CD4-positive, alpha-beta T cell (primary cell): ENCODE measurements around the gene PARP12. TPM values are rescaled to one million over a fixed set of nuclear protein-coding genes. Genes with fewer than 3 reads are reported as not detected.

Source experiments
- ATAC-seq: fragments of 200-7000 bp; cut with Tn5 transposase; one replicate; pipeline ENCODE4 v1.10.0; 2022; ENCODE audit warnings: mild to moderate bottlenecking; ENCODE audit not compliant: poor library complexity
- CTCF ChIA-PET: fragments of 350-600 bp; sonication (Branson Sonifier 250); formaldehyde crosslinking; loops from one replicate; lab custom pipeline; 2021; ENCODE audit warnings: antibody characterized with exemption, inconsistent platforms; lab: Charles Lee
- POLR2A ChIA-PET: fragments of 350-600 bp; sonication (Branson Sonifier 250); formaldehyde crosslinking; loops from one replicate; lab custom pipeline; 2021; ENCODE audit warnings: antibody characterized with exemption, inconsistent platforms; lab: Charles Lee
- DNase-seq, 14 experiments: peaks; one replicate each; pipeline ENCODE4 v3.0.0-alpha.2; 2013 to 2020; ENCODE audit warnings: mixed read lengths in 2 of 14
- H3K27ac ChIP-seq, 2 donors: one replicate each; pipeline versions ENCODE4 v1.5.1 to v1.7.0; 2013; ENCODE audit warnings: low read length in 2 of 2, low read depth in 1 of 2, mild to moderate bottlenecking in 1 of 2
- H3K27me3 ChIP-seq, 2 experiments: 1 replicate in 1 of 2; 2 replicates in 1 of 2; pipeline versions ENCODE4 v1.6.1 to v1.7.0; 2013; ENCODE audit warnings: low read length in 2 of 2, control low read depth in 1 of 2, mild to moderate bottlenecking in 1 of 2, moderate library complexity in 1 of 2; ENCODE audit not compliant: insufficient read depth in 2 of 2, control insufficient read depth in 1 of 2
- H3K36me3 ChIP-seq: one replicate; pipeline ENCODE4 v1.6.1; 2013; ENCODE audit warnings: low read length, control low read depth; ENCODE audit not compliant: insufficient read depth
- H3K4me1 ChIP-seq: one replicate; pipeline ENCODE4 v1.6.1; 2013; ENCODE audit warnings: low read length, control low read depth; ENCODE audit not compliant: insufficient read depth
- H3K4me3 ChIP-seq: one replicate; pipeline ENCODE4 v1.5.1; 2013; ENCODE audit warnings: mild to moderate bottlenecking, low read length, moderate library complexity
- H3K9me3 ChIP-seq, 2 experiments: 1 replicate in 1 of 2; 2 replicates in 1 of 2; pipeline versions ENCODE4 v1.6.1 to v1.7.0; 2013; ENCODE audit warnings: low read length in 2 of 2, mild to moderate bottlenecking in 2 of 2, control low read depth in 1 of 2, moderate library complexity in 1 of 2; ENCODE audit not compliant: control insufficient read depth in 1 of 2, insufficient read depth in 1 of 2
- H3K27ac Mint-ChIP-seq: one replicate; pipeline ENCODE4 v1.8.0; 2020; ENCODE audit warnings: mixed read lengths
- H3K27me3 Mint-ChIP-seq: one replicate; pipeline ENCODE4 v1.8.0; 2021; ENCODE audit warnings: mixed read lengths
- H3K36me3 Mint-ChIP-seq: one replicate; pipeline ENCODE4 v1.8.0; 2021; ENCODE audit warnings: low read depth, mixed read lengths
- H3K4me1 Mint-ChIP-seq: one replicate; pipeline ENCODE4 v1.8.0; 2021; ENCODE audit warnings: low read depth, mixed read lengths
- H3K4me3 Mint-ChIP-seq: one replicate; pipeline ENCODE4 v1.8.0; 2020; ENCODE audit warnings: mild to moderate bottlenecking, mixed read lengths
- H3K9me3 Mint-ChIP-seq: one replicate; pipeline ENCODE4 v1.8.0; 2020; ENCODE audit warnings: mixed read lengths
- CTCF ChIP-seq: fragments of 200-600 bp; IDR thresholded peaks from one replicate; pipeline ENCODE4 v1.8.0; 2022; ENCODE audit warnings: antibody characterized with exemption, mild to moderate bottlenecking
- intact Hi-C, 2 experiments: fragments of 100-400 bp; cut with DNase I in 1 of 2; cut with micrococcal nuclease in 1 of 2; formaldehyde crosslinking; loops; one replicate each; pipeline versions ENCODE4 v1.15.1 to v1.9.0; 2023 to 2025; cut with DNase I, micrococcal nuclease
- total RNA-seq, 174 experiments: library from RNA in 2 of 174; stranded (reverse) in 2 of 174; gene quantifications; one replicate each; pipeline ENCODE4 v1.2.3 and lab custom pipeline; 2021 to 2026

PARP12 gene
- total RNA-seq, 2 experiments from 2014 or later, result 76.7 to 78.5 TPM

- no peak overlapping the region for H3K27ac ChIP-seq
- no peak for DNase-seq
- no peaks in the 10 kb centered on the region for H3K9me3 ChIP-seq
- no peaks in the 10 kb centered on the region for H3K9me3 Mint-ChIP-seq
- no peak overlapping the region for H3K27ac Mint-ChIP-seq
- H3K27me3 Mint-ChIP-seq, result no peaks in the 10 kb centered on the region
- H3K4me3 ChIP-seq, result no peak overlapping the region
- ATAC-seq, result no peak
- H3K4me3 Mint-ChIP-seq, result no peak overlapping the region
- H3K36me3 ChIP-seq, result no peaks in the 10 kb centered on the region
- no peak for TF ChIP-seq CTCF
- no peaks in the 10 kb centered on the region for H3K4me1 ChIP-seq
- H3K4me1 Mint-ChIP-seq, result no peaks in the 10 kb centered on the region
- ChIA-PET POLR2A (no interaction called here), CTCF (no interaction called here)
- intact Hi-C loops, result no loop called here
- H3K36me3 Mint-ChIP-seq, result peaks cover 4% of the 10 kb centered on the region
- H3K27me3 ChIP-seq, result no peaks in the 10 kb centered on the region
These were observed 45.7 kb downstream of the PARP12 start for GRCh38 chr7:140017034-140017433.

- intact Hi-C loops, result no loop called here
- Mint-ChIP-seq H3K36me3 (no peaks in the 10 kb centered on the region), H3K27ac (no peak overlapping the region), H3K9me3 (no peaks in the 10 kb centered on the region), H3K27me3 (no peaks in the 10 kb centered on the region), H3K4me3 (no peak overlapping the region), H3K4me1 (no peaks in the 10 kb centered on the region)
- Histone ChIP-seq H3K27me3 (no peaks in the 10 kb centered on the region), H3K4me1 (no peaks in the 10 kb centered on the region), H3K9me3 (no peaks in the 10 kb centered on the region), H3K4me3 (no peak overlapping the region), H3K27ac (no peak overlapping the region), H3K36me3 (no peaks in the 10 kb centered on the region)
- ChIA-PET POLR2A (no interaction called here), CTCF (no interaction called here)
- no peak for DNase-seq
- TF ChIP-seq CTCF, result no peak
- no peak for ATAC-seq
These were observed 46.2 kb downstream of the PARP12 start for GRCh38 chr7:140016540-140016939.

- H3K27ac Mint-ChIP-seq, result no peak overlapping the region
- no peak for TF ChIP-seq CTCF
- no peaks in the 10 kb centered on the region for H3K9me3 Mint-ChIP-seq
- intact Hi-C loops, result no loop called here
- H3K4me3 Mint-ChIP-seq, result no peak overlapping the region
- no peaks in the 10 kb centered on the region for H3K36me3 Mint-ChIP-seq
- no peak overlapping the region for H3K4me3 ChIP-seq
- ATAC-seq (no peak), DNase-seq (no peak)
- no peaks in the 10 kb centered on the region for H3K27me3 ChIP-seq
- H3K27ac ChIP-seq, result no peak overlapping the region
- H3K4me1 Mint-ChIP-seq, result no peaks in the 10 kb centered on the region
- no peaks in the 10 kb centered on the region for H3K36me3 ChIP-seq
- no peaks in the 10 kb centered on the region for H3K9me3 ChIP-seq
- no peaks in the 10 kb centered on the region for H3K4me1 ChIP-seq
- ChIA-PET CTCF (no interaction called here), POLR2A (no interaction called here)
- no peaks in the 10 kb centered on the region for H3K27me3 Mint-ChIP-seq
These were observed 47.2 kb downstream of the PARP12 start for GRCh38 chr7:140015471-140015970.
